GM19452 (cell line): Measurements from ENCODE around the gene DOCK2.

Source experiments
- ATAC-seq: cut with Tn5 transposase; IDR thresholded peaks from one replicate; pipeline ENCODE4 v1.9.1; 2021; ENCODE audit not compliant: unreplicated experiment

DOCK2 gene

GRCh38 chr5:170109059-170110031 lies 472.3 kb downstream of the DOCK2 start:
- no peak for ATAC-seq

DNA sequence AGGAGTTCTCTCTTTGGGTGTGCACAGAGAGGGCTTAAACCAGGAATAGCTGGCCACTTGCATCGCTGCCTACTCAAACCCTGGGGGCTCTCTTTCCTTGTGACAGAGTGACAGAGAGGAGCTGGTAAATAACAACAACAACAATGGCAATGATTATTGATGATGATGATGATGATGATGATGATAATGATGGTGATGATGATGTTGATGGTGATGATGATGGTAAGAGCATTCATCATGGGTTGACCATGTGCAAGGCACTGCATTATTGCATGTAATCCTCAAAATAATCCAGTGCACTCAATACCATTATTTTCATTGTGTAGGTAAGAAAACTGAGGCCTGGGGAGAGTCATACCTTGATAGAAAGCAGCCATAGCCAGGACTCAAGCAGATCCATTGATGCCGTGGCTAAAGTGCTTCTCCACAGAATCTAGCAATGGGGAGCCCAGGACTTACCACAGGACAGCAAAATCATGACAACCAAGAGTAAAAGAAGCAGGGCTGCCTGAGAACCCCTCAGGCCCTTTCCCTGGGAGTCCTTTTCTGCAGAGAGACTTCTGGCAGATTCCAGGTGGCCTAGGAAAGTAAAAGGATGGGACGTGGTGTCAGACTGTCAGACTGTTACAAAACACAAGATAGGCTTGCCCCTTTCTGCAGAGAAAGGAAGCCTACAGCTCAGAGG lies 473.5 kb downstream of the DOCK2 start:
- no peak for ATAC-seq

GRCh38 chr5:170111088-170111785 lies 474.2 kb downstream of the DOCK2 start:
- no peak for ATAC-seq

DNA sequence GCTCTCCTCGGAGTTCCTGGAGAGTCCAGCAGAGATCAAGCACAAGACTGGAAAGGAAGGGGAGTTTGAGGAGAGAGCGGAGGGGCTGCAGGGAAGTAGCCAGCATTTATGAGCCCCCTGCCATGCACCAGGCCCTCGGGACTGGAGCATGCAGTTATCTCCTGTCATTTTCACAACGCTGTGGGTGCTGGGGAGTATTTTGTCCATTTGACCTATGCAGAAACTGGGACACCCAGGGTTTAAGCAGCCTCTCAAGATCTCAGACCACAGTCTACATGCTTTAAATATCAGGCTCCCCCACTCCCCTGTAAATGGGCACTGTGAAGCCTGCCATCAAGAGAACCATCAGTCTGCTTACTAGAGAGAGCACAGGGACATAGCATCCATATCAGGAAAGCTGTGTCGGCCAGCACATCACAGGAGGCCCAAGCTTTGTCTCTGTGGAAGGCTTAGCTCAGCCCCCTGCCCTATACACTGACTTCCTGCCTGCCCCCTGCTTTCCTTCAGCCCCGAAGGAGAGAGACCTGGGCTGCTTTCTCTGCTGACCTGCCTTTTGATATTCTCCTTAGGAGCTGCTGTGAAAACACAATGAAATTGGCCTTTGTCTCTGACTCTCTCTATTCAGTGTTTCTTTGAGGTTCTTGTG lies 475.9 kb downstream of the DOCK2 start:
- ATAC-seq: no peak

DNA sequence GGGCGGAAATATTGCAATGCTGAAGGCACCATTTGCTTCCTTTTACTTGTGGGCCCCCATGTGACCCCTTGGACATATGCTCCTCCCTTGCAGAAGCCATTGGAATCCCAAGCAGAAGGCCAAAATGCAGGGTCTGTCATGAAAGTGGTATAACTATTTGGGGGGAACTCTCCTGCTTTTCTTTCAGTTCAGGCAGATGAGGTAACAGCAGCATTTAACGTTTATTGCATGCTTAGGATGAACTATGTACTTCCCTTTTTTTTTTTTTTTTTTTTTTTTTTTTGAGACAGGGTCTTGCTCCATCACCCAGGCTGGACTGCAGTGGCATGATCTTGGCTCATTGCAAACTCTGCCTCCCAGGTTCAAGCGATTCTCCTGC lies 476.4 kb downstream of the DOCK2 start:
- ATAC-seq: no peak

DNA sequence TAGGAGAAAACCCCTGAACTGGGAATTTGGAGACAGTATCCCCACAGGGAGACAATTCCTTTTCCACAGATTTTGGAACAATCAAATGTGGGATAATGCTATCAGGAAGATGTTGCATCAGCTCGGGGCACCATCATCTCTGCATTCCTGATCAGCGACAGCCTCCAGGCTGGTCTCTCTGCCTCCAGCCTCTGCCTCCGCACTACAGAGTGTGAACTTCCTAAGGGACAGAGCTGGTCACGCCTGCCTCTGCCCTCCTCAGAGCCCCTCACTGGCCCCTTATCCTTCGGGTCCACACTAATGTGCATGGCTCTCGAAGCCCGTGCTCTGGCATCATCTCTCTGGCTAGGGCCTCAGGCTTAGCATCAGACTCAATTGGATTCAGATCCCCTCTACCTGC lies 477.2 kb downstream of the DOCK2 start:
- no peak for ATAC-seq

- no peak for ATAC-seq
Measured at GRCh38 chr5:170115925-170116324, 478.9 kb downstream of the DOCK2 start.

- ATAC-seq: no peak
Measured at GRCh38 chr5:170117736-170118135, 480.7 kb downstream of the DOCK2 start.

GRCh38 chr5:170120576-170120975 lies 483.5 kb downstream of the DOCK2 start:
- ATAC-seq: no peak

DNA sequence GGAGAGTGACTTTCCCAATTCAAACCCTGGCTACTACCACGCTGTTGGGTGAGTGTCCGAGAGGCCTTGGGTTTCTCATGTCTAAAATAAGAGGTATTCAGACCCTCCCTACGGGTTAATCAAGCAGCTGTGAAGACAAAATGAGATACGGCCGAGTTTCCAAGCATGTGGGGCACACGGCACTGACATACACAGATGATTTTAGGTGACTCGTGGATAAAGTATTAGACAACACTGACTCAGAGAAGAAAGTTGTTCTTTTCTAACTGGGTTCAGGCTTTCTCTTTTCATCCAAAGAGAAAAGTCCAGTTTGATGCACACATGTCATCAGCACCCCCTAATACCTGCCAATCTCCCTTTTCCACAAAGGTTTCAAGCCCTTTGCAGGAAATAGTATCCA lies 484.2 kb downstream of the DOCK2 start:
- no peak for ATAC-seq

DNA sequence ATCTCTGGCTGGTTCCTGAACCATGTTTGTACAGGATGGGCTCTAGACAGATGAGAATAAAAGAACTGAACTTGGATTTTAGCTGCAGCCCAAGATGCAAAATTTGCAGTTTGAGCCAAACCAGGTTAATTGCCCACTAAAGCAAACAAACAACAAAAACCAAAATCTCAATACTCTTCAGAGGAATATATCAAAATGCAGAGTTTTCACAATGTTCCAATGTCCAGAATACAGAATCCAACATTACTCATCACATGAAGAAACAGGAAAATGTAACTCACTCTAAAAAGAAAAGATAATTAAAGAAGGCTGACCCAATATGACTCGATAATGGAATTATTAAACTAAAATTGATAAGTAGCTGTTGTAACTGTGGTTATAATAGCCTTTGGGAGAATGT lies 489.0 kb downstream of the DOCK2 start:
- ATAC-seq: no peak

GRCh38 chr5:170126626-170127025 lies 489.6 kb downstream of the DOCK2 start:
- no peak for ATAC-seq

DNA sequence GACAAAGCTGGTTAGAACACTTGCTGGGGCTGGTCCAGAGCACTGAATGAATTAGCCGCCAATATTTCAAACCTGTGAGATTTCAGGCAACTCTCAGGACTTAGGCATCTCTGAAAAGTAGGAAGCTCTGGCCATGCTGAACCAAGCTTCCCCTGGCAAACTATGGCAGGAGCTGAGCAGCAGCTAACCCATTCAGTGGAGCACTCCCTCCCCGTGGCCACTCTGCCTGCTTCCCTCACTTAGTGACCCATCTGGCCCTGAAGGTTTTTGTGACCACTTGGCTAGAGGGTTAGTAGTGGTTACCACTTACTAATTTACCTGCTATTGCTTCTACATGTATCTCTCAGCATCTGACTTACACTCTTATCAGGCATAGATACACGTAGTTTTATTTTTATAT lies 494.2 kb downstream of the DOCK2 start:
- no peak for ATAC-seq

DNA sequence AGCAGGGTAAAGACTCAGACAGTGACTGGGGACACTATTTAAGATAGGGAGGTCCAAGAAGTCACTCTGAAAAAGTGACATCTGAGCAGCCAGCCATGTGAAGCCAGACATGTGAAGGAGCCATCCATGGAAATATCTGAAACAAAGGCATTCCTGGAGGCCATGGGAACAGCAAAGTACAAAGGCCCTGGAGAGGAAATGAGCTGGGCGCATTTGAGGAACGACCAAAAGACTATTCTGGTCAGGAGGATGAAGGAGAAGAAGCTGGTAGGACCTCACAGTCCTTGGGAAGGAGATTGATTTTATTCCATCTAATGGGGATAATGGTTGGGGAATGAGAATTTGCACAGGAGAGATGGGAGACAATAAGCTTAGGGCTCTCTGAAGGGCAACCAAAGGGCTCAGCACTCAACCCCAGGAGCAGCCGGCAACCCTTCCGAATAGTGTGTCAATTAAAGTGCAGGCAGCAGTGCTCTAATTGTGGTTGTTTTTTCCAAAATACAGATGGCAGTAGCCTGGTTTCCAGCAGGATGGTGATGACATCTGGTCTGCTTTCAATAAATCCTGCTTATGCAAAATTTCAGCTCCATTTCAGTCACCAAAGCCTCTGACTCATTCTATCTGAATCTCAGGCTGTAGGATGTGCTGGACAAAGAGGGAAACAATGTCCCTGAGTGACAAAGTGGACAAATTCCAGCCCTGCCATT lies 495.3 kb downstream of the DOCK2 start:
- ATAC-seq: no peak
